ENCODE measurements around the gene CTNND1.

CTNND1 gene

DNA sequence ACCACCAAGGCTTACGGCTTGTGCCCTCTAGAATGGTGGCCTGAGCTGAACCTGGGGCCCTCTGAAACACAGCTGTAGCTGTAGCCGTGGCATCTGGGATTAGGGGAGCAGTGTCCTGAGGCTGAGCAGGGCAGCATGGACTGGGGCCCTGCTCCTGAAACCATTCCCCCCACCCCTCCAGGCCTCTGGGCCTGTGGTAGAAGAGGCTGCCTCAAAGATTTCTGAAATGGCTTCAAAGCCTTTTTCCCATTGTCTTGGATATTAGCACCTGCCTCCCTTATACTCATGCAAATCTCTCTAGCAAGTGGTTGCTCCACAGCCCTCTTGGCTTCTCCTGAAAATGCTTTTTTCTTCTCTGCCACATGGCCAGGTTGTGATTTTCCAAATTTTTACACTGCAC lies 106.9 kb downstream of the CTNND1 start:
- no peak overlapping the region for H3K4me3 ChIP-seq (ENCODE audit: low read length)
- DNase-seq (ENCODE audit: low read depth) = no peak
- TF ChIP-seq, protein P1, sequence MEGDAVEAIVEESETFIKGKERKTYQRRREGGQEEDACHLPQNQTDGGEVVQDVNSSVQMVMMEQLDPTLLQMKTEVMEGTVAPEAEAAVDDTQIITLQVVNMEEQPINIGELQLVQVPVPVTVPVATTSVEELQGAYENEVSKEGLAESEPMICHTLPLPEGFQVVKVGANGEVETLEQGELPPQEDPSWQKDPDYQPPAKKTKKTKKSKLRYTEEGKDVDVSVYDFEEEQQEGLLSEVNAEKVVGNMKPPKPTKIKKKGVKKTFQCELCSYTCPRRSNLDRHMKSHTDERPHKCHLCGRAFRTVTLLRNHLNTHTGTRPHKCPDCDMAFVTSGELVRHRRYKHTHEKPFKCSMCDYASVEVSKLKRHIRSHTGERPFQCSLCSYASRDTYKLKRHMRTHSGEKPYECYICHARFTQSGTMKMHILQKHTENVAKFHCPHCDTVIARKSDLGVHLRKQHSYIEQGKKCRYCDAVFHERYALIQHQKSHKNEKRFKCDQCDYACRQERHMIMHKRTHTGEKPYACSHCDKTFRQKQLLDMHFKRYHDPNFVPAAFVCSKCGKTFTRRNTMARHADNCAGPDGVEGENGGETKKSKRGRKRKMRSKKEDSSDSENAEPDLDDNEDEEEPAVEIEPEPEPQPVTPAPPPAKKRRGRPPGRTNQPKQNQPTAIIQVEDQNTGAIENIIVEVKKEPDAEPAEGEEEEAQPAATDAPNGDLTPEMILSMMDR (conservative IDR thresholded peaks at IDR 0.05; ENCODE audit: low read depth, low read length) = no peak

Measured in retinal pigment epithelial cell (primary cell).